HUES64 (cell line): ENCODE measurements around the gene MCTP1.

Source experiments
- H3K27ac ChIP-seq: 2 replicates; pipeline ENCODE4 v1.7.0; 2013; ENCODE audit warnings: low read depth, low read length, inconsistent platforms
- H3K27me3 ChIP-seq: 2 replicates; pipeline ENCODE4 v1.6.1; 2013; ENCODE audit warnings: mild to moderate bottlenecking, low read length; ENCODE audit not compliant: insufficient read depth
- H3K36me3 ChIP-seq: 2 replicates; pipeline ENCODE4 v1.6.1; 2013; ENCODE audit warnings: mild to moderate bottlenecking, low read length; ENCODE audit not compliant: insufficient read depth
- H3K4me1 ChIP-seq: 2 replicates; pipeline ENCODE4 v1.6.1; 2013; ENCODE audit warnings: mild to moderate bottlenecking, low read length, moderate library complexity; ENCODE audit not compliant: insufficient read depth
- H3K4me3 ChIP-seq: 2 replicates; pipeline ENCODE4 v1.5.1; 2013; ENCODE audit warnings: mild to moderate bottlenecking, low read length, moderate library complexity
- H3K9ac ChIP-seq: 2 replicates; pipeline ENCODE4 v1.6.1; 2013; ENCODE audit warnings: mild to moderate bottlenecking, low read depth, low read length
- H3K9me3 ChIP-seq: 2 replicates; pipeline ENCODE4 v1.6.1; 2013; ENCODE audit warnings: low read depth, low read length; ENCODE audit not compliant: insufficient read depth
- WGBS: fragments of 150-250, 120-280 bp; methylation state at CpG from one replicate; pipeline ENCODE4 v1.1.7; 2013; ENCODE audit warnings: missing lambda C conversion rate; 5-methylcytosine and 5-hydroxymethylcytosine counted together

Gene MCTP1

GRCh38 chr5:95283022-95283615 is 1.8 kb downstream of the MCTP1 start:
- Histone ChIP-seq H3K36me3 (no peaks in the 10 kb centered on the region), H3K4me3 (peak overlapping the region; percentile 80), H3K4me1 (peaks cover 37% of the 10 kb centered on the region), H3K9ac (no peak overlapping the region), H3K27ac (no peak overlapping the region), H3K9me3 (no peaks in the 10 kb centered on the region), H3K27me3 (peaks cover 52% of the 10 kb centered on the region)
- WGBS, result 20% methylated on average over 8 of the region's 10 CpGs

GRCh38 chr5:95281226-95281625 is 3.7 kb downstream of the MCTP1 start:
- Histone ChIP-seq H3K4me3 (no peak overlapping the region), H3K27ac (peak overlapping the region; percentile 39; the same call in 1 of the 2 replicates), H3K27me3 (peaks cover 36% of the 10 kb centered on the region), H3K4me1 (peaks cover 38% of the 10 kb centered on the region), H3K36me3 (no peaks in the 10 kb centered on the region), H3K9me3 (no peaks in the 10 kb centered on the region), H3K9ac (no peak overlapping the region)
- WGBS, result 6% methylated on average over 2 of the region's 2 CpGs

- Histone ChIP-seq H3K9me3 (no peaks in the 10 kb centered on the region), H3K9ac (no peak overlapping the region), H3K4me3 (no peak overlapping the region), H3K36me3 (no peaks in the 10 kb centered on the region), H3K27ac (peak overlapping the region; percentile 39; the same call in 1 of the 2 replicates), H3K4me1 (peaks cover 38% of the 10 kb centered on the region), H3K27me3 (peaks cover 30% of the 10 kb centered on the region)
- 58% methylated on average over 8 of the region's 8 CpGs for WGBS
These were observed 4.3 kb downstream of the MCTP1 start for GRCh38 chr5:95280401-95281095.

GRCh38 chr5:95274011-95274410 is 10.9 kb downstream of the MCTP1 start:
- H3K27me3 ChIP-seq, result no peaks in the 10 kb centered on the region
- H3K4me3 ChIP-seq, result no peak overlapping the region
- H3K9me3 ChIP-seq, result no peaks in the 10 kb centered on the region
- H3K4me1 ChIP-seq, result 0 out of 2 replicates have a peak, but pooled peaks cover 7% of the 10 kb centered on the region
- H3K9ac ChIP-seq, result no peak overlapping the region
- H3K36me3 ChIP-seq, result no peaks in the 10 kb centered on the region
- WGBS, result 91% methylated on average over 5 of the region's 5 CpGs
- no peak overlapping the region for H3K27ac ChIP-seq

DNA sequence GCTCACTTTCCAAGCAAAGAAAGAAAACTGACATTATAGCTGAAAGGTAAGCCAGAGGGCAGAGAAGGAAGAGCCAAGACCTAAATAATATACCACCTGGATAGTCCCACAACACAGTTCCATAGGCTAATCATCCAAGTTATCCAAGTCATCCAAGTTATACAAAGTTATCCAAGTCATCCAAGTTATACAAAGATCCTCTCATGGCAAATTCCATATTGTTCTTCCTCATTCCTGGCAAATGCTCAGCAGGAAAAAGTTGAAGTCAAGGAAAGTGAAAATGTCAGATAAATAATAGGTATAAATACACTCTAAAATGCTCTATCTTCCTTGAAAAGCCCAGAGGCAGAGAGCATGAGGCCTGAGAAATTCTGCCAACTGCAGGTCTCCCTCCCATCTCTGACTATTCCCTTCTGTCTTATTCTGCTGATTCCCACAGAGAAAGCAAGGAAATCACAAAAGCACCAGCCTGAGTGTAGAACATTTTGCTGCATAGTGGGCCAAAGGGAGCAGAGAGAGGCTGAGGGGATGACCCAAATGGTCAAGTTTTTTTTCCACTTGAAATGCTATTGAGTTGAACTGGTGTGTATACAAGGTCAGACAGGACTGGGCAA is 12.5 kb downstream of the MCTP1 start:
- Histone ChIP-seq H3K9me3 (no peaks in the 10 kb centered on the region), H3K9ac (no peak overlapping the region), H3K4me1 (0 out of 2 replicates have a peak, but pooled peaks cover 3% of the 10 kb centered on the region), H3K4me3 (no peak overlapping the region), H3K36me3 (no peaks in the 10 kb centered on the region), H3K27ac (no peak overlapping the region), H3K27me3 (no peaks in the 10 kb centered on the region)

GRCh38 chr5:95262933-95263660 is 21.8 kb downstream of the MCTP1 start:
- H3K27me3 ChIP-seq, result no peaks in the 10 kb centered on the region
- no peaks in the 10 kb centered on the region for H3K9me3 ChIP-seq
- no peak overlapping the region for H3K9ac ChIP-seq
- WGBS, result 86% methylated on average over 3 of the region's 3 CpGs
- H3K4me1 ChIP-seq, result no peaks in the 10 kb centered on the region
- no peak overlapping the region for H3K4me3 ChIP-seq
- no peak overlapping the region for H3K27ac ChIP-seq
- H3K36me3 ChIP-seq, result no peaks in the 10 kb centered on the region

DNA sequence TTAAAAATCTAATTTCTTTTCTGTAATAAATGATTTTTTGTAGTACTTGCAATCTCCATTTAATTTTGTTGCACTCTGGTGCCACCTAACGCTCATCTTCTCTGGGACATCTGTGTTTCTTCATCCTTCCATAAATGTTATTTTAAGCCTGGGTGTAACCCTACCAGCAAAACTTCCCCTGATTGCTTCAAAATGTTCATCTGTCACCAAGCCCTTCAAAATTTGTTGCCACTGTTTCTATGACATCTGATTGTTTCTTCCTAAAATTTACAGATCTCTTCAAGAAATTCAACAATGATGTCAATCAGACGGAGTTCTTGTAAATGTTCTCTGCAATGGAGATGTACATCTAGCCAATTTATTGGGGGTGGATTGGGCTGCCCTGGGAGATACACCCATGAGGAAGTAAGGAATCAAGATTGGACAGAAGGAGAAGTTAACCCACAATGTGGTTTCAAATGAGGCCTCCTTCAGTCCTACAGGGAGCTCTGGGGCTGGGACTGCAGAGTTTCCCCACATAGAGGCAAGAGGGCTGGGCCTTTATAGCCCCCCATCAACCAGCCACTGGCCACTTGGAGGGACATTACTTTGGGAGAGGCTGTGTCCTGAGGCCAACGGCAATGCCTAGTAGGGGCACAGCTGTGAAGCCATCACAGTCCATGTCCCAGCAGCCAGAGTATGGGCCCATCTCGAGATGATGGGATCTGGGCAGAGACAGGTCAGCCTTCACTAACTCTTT is 23.3 kb downstream of the MCTP1 start:
- H3K27me3 ChIP-seq, result no peaks in the 10 kb centered on the region
- no peak overlapping the region for H3K9ac ChIP-seq
- WGBS, result 86% methylated on average over 4 of the region's 4 CpGs
- H3K27ac ChIP-seq, result no peak overlapping the region
- no peaks in the 10 kb centered on the region for H3K9me3 ChIP-seq
- H3K36me3 ChIP-seq, result no peaks in the 10 kb centered on the region
- H3K4me1 ChIP-seq, result no peaks in the 10 kb centered on the region
- H3K4me3 ChIP-seq, result no peak overlapping the region

- no peaks in the 10 kb centered on the region for H3K36me3 ChIP-seq
- no peak overlapping the region for H3K4me3 ChIP-seq
- no peak overlapping the region for H3K9ac ChIP-seq
- no peaks in the 10 kb centered on the region for H3K9me3 ChIP-seq
- H3K4me1 ChIP-seq, result no peaks in the 10 kb centered on the region
- H3K27me3 ChIP-seq, result no peaks in the 10 kb centered on the region
- H3K27ac ChIP-seq, result no peak overlapping the region
These were observed 27.9 kb downstream of the MCTP1 start for GRCh38 chr5:95256991-95257390.

- Histone ChIP-seq H3K4me3 (no peak overlapping the region), H3K36me3 (no peaks in the 10 kb centered on the region), H3K9ac (no peak overlapping the region), H3K27me3 (no peaks in the 10 kb centered on the region), H3K9me3 (no peaks in the 10 kb centered on the region), H3K4me1 (no peaks in the 10 kb centered on the region), H3K27ac (no peak overlapping the region)
- 93% methylated on average over 2 of the region's 2 CpGs for WGBS
These were observed 28.4 kb downstream of the MCTP1 start for GRCh38 chr5:95256446-95256845.

DNA sequence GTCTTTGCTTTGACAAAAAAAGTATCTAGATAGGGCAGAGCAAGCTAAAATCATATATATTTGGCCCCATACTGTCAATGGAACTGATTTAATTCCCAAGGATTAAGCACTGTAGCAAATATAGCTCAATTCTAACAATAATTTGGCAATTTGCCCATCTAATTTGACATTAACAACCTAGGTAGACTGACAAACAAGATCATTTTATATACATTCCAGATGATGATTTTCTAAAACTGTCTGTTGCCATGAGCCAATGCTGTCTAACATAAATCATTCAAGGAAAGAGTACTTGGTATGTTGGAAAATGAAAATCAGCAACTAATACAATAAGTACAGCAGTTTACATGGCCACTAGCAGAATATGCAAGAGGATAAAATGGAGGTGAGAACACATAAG is 32.1 kb downstream of the MCTP1 start:
- H3K4me1 ChIP-seq, result no peaks in the 10 kb centered on the region
- no peaks in the 10 kb centered on the region for H3K9me3 ChIP-seq
- no peaks in the 10 kb centered on the region for H3K27me3 ChIP-seq
- no peaks in the 10 kb centered on the region for H3K36me3 ChIP-seq
- H3K4me3 ChIP-seq, result no peak overlapping the region
- no peak overlapping the region for H3K27ac ChIP-seq
- H3K9ac ChIP-seq, result no peak overlapping the region

GRCh38 chr5:95251185-95251584 is 33.7 kb downstream of the MCTP1 start:
- H3K4me3 ChIP-seq, result no peak overlapping the region
- 92% methylated on average over 2 of the region's 3 CpGs for WGBS
- no peaks in the 10 kb centered on the region for H3K27me3 ChIP-seq
- no peaks in the 10 kb centered on the region for H3K4me1 ChIP-seq
- no peak overlapping the region for H3K9ac ChIP-seq
- no peak overlapping the region for H3K27ac ChIP-seq
- H3K9me3 ChIP-seq, result no peaks in the 10 kb centered on the region
- no peaks in the 10 kb centered on the region for H3K36me3 ChIP-seq
